Measurements from ENCODE around the gene DNASE1L1.

Gene DNASE1L1

GRCh38 chrX:154413142-154413541 is 4.1 kb upstream of the DNASE1L1 start:
- no peak overlapping the region; the same call in 1 of the 2 replicates for H3K9ac ChIP-seq (ENCODE audit: low read length)
- H4K20me1 ChIP-seq (ENCODE audit: insufficient read depth, low read length), result no peaks in the 10 kb centered on the region
- peaks cover 10% of the 10 kb centered on the region; the same call in 1 of the 2 replicates for H3F3A ChIP-seq (ENCODE audit: insufficient read depth, low read length)
- no peak for DNase-seq
- no peaks in the 10 kb centered on the region for H3K9me2 ChIP-seq (replicated peaks; ENCODE audit: insufficient read depth, low read length)
- H3K4me2 ChIP-seq (ENCODE audit: low read depth, low read length), result no peak overlapping the region
- no peak overlapping the region for H2AFZ ChIP-seq (ENCODE audit: low read length)
- H3K36me3 ChIP-seq (replicated peaks; ENCODE audit: insufficient read depth, low read length), result no peaks in the 10 kb centered on the region
- no peaks in the 10 kb centered on the region for H3K9me3 ChIP-seq (replicated peaks; ENCODE audit: insufficient read depth, low read length)
- no peak overlapping the region for H3K4me3 ChIP-seq (ENCODE audit: low read length)
- peaks cover 12% of the 10 kb centered on the region; the same call in 1 of the 2 replicates for H3K79me2 ChIP-seq (ENCODE audit: low read length)
- no peaks in the 10 kb centered on the region for H3K27me3 ChIP-seq (replicated peaks; ENCODE audit: insufficient read depth, low read length)
- H3K4me1 ChIP-seq (ENCODE audit: low read length), result peaks cover 6% of the 10 kb centered on the region; the same call in 1 of the 2 replicates
- TF ChIP-seq EZH2phosphoT487 (IDR thresholded peaks at IDR 0.05; ENCODE audit: low read length) (no peak), EZH2 (optimal IDR thresholded peaks at IDR 0.05; ENCODE audit: low read depth, low read length) (no peak)
- TF ChIP-seq, protein P1, sequence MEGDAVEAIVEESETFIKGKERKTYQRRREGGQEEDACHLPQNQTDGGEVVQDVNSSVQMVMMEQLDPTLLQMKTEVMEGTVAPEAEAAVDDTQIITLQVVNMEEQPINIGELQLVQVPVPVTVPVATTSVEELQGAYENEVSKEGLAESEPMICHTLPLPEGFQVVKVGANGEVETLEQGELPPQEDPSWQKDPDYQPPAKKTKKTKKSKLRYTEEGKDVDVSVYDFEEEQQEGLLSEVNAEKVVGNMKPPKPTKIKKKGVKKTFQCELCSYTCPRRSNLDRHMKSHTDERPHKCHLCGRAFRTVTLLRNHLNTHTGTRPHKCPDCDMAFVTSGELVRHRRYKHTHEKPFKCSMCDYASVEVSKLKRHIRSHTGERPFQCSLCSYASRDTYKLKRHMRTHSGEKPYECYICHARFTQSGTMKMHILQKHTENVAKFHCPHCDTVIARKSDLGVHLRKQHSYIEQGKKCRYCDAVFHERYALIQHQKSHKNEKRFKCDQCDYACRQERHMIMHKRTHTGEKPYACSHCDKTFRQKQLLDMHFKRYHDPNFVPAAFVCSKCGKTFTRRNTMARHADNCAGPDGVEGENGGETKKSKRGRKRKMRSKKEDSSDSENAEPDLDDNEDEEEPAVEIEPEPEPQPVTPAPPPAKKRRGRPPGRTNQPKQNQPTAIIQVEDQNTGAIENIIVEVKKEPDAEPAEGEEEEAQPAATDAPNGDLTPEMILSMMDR (IDR thresholded peaks at IDR 0.05; ENCODE audit: low read length), result no peak
- H3K27ac ChIP-seq (ENCODE audit: low read length), result peak overlapping the region; percentile 69; the same call in 1 of the 2 replicates

DNA sequence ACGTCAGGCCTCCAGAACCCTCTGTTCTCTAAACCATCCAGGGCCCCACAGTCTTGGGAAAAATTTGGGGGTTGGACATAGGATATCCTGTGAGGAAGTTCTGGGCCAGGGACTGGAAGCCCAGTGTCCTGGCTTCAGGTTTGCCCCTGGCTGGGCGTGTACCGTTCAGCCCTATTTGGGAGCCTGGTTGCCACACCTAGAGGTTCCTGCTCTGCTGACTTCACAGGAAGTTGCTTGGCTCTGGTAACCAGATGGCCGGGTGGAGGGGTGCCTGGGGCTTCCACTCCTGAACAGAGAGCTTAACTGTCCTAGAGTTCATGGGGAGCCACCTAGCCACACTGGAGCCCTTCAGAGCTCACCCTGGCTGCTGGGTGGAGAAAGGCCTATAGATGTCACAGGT is 3.4 kb upstream of the DNASE1L1 start:
- Histone ChIP-seq H3K79me2 (ENCODE audit: low read length) (peaks cover 12% of the 10 kb centered on the region; the same call in 1 of the 2 replicates), H3K4me3 (ENCODE audit: low read length) (peak overlapping the region; percentile 76), H2AFZ (ENCODE audit: low read length) (peak overlapping the region; percentile 53), H3K4me1 (ENCODE audit: low read length) (peaks cover 6% of the 10 kb centered on the region; the same call in 1 of the 2 replicates), H3K9me2 (replicated peaks; ENCODE audit: insufficient read depth, low read length) (no peaks in the 10 kb centered on the region), H3K9me3 (replicated peaks; ENCODE audit: insufficient read depth, low read length) (no peaks in the 10 kb centered on the region), H3K36me3 (replicated peaks; ENCODE audit: insufficient read depth, low read length) (no peaks in the 10 kb centered on the region), H3K27ac (ENCODE audit: low read length) (peak overlapping the region; percentile 69; the same call in 1 of the 2 replicates), H3K9ac (ENCODE audit: low read length) (peak overlapping the region; percentile 80), H3K4me2 (ENCODE audit: low read depth, low read length) (peak overlapping the region; percentile 91; the same call in 1 of the 2 replicates), H4K20me1 (ENCODE audit: insufficient read depth, low read length) (no peaks in the 10 kb centered on the region), H3K27me3 (replicated peaks; ENCODE audit: insufficient read depth, low read length) (no peaks in the 10 kb centered on the region), H3F3A (ENCODE audit: insufficient read depth, low read length) (peaks cover 10% of the 10 kb centered on the region; the same call in 1 of the 2 replicates)
- peak; percentile 39 for DNase-seq
- TF ChIP-seq, protein P1 (IDR thresholded peaks at IDR 0.05; ENCODE audit: low read length), result no peak
- TF ChIP-seq EZH2phosphoT487 (IDR thresholded peaks at IDR 0.05; ENCODE audit: low read length) (no peak), EZH2 (optimal IDR thresholded peaks at IDR 0.05; ENCODE audit: low read depth, low read length) (no peak)

- no peaks in the 10 kb centered on the region for H3K9me3 ChIP-seq (replicated peaks; ENCODE audit: insufficient read depth, low read length)
- H3K27ac ChIP-seq (ENCODE audit: low read length), result peak overlapping the region; percentile 69; the same call in 1 of the 2 replicates
- peak overlapping the region; percentile 80 for H3K9ac ChIP-seq (ENCODE audit: low read length)
- TF ChIP-seq, protein P1 (IDR thresholded peaks at IDR 0.05; ENCODE audit: low read length), result no peak
- TF ChIP-seq EZH2 (optimal IDR thresholded peaks at IDR 0.05; ENCODE audit: low read depth, low read length), result no peak
- no peak for TF ChIP-seq EZH2phosphoT487 (IDR thresholded peaks at IDR 0.05; ENCODE audit: low read length)
- H3F3A ChIP-seq (ENCODE audit: insufficient read depth, low read length), result peaks cover 10% of the 10 kb centered on the region; the same call in 1 of the 2 replicates
- H3K4me3 ChIP-seq (ENCODE audit: low read length), result peak overlapping the region; percentile 76
- H4K20me1 ChIP-seq (ENCODE audit: insufficient read depth, low read length), result no peaks in the 10 kb centered on the region
- no peaks in the 10 kb centered on the region for H3K36me3 ChIP-seq (replicated peaks; ENCODE audit: insufficient read depth, low read length)
- peak overlapping the region; percentile 53 for H2AFZ ChIP-seq (ENCODE audit: low read length)
- H3K79me2 ChIP-seq (ENCODE audit: low read length), result peaks cover 12% of the 10 kb centered on the region; the same call in 1 of the 2 replicates
- H3K27me3 ChIP-seq (replicated peaks; ENCODE audit: insufficient read depth, low read length), result no peaks in the 10 kb centered on the region
- no peaks in the 10 kb centered on the region for H3K9me2 ChIP-seq (replicated peaks; ENCODE audit: insufficient read depth, low read length)
- peak overlapping the region; percentile 91; the same call in 1 of the 2 replicates for H3K4me2 ChIP-seq (ENCODE audit: low read depth, low read length)
- peak; percentile 34 for DNase-seq
- peaks cover 6% of the 10 kb centered on the region; the same call in 1 of the 2 replicates for H3K4me1 ChIP-seq (ENCODE audit: low read length)
These were observed 2.9 kb upstream of the DNASE1L1 start for GRCh38 chrX:154411981-154412340.

Data from MM.1S (cell line).